GM12875 (cell line): ENCODE data around the gene OBSCN.

Experiments
- H3K4me3 ChIP-seq: one replicate; pipeline ENCODE4 v1.5.1; 2011; ENCODE audit warnings: low read depth, low read length, control low read depth
- CTCF ChIP-seq: IDR thresholded peaks from 2 replicates; pipeline ENCODE4 v1.5.1; 2011; ENCODE audit warnings: low read depth, mild to moderate bottlenecking, control low read depth, inconsistent platforms, low read length, moderate library complexity, borderline replicate concordance; ENCODE audit not compliant: insufficient read depth

OBSCN gene

GRCh38 chr1:228289996-228290881, 82.4 kb downstream of the OBSCN start:
- no peak for TF ChIP-seq CTCF

GRCh38 chr1:228291906-228292608, 84.2 kb downstream of the OBSCN start:
- no peak overlapping the region for H3K4me3 ChIP-seq
- TF ChIP-seq CTCF: no peak

More at GRCh38 chr1:228289996-228290881, 82.4 kb downstream of the OBSCN start:
- H3K4me3 ChIP-seq: no peak overlapping the region

GRCh38 chr1:228292609-228292911, 84.7 kb downstream of the OBSCN start:
- H3K4me3 ChIP-seq: no peak overlapping the region
- no peak for TF ChIP-seq CTCF

GRCh38 chr1:228293393-228293792, 85.5 kb downstream of the OBSCN start:
- TF ChIP-seq CTCF: no peak
- no peak overlapping the region for H3K4me3 ChIP-seq

GRCh38 chr1:228293816-228294500, 86.1 kb downstream of the OBSCN start:
- TF ChIP-seq CTCF: no peak
- no peak overlapping the region for H3K4me3 ChIP-seq

GRCh38 chr1:228294717-228295116, 86.9 kb downstream of the OBSCN start:
- no peak overlapping the region for H3K4me3 ChIP-seq
- TF ChIP-seq CTCF: no peak
